NCI-H146 (cell line): ENCODE results near the gene BCCIP.
A peak's percentile ranks its signal among the peaks of the same experiment; 100 is the strongest.

Experiments
- DNase-seq: peaks from one replicate; lab custom pipeline; 2025; lab: John Stamatoyannopoulos, UW

BCCIP gene

DNA sequence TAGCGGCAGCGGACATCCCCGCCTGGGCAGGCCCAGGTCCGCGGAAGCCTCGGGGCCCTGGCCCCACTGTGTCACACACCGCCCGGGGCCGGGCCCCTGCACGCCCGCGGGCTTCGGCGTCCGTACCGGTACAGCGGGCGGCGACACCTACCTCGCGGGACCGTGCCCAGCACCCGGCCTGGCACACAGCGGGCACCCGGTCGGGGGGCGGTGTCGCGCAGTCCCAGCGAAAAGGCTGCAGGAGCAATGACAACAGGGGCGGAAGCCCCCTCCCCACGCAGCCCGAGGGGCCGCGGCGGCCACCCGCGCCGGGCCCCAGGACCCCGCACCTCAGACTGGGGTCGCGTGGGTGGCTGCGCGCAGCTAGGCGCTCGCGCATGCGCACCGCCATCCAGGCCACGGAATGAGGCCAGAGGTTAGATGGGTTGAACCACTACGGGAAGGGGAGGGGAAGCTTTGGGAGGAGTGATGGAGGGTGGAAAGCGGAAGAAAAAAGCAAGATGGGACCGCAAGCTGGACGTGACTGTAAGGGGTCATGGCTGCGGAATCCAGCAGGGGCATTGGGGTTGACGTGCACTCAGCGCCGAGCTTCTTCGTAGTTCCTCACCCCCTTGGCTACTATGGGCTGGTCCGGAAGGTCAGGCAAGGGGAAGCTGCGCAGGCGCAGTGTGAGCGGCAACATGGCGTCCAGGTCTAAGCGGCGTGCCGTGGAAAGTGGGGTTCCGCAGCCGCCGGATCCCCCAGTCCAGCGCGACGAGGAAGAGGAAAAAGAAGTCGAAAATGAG is at the start of gene BCCIP, which contains the start of gene UROS:
BCCIP (plus strand) TSS at position 669 of the 785 bp plus-strand sequence; CDS start at position 681, 12 bp downstream.
UROS (minus strand) TSS at position 381 of the 785 bp plus-strand sequence. CDS start 6,759 bp downstream, outside the sequence.
- DNase-seq: peak; percentile 90

DNA sequence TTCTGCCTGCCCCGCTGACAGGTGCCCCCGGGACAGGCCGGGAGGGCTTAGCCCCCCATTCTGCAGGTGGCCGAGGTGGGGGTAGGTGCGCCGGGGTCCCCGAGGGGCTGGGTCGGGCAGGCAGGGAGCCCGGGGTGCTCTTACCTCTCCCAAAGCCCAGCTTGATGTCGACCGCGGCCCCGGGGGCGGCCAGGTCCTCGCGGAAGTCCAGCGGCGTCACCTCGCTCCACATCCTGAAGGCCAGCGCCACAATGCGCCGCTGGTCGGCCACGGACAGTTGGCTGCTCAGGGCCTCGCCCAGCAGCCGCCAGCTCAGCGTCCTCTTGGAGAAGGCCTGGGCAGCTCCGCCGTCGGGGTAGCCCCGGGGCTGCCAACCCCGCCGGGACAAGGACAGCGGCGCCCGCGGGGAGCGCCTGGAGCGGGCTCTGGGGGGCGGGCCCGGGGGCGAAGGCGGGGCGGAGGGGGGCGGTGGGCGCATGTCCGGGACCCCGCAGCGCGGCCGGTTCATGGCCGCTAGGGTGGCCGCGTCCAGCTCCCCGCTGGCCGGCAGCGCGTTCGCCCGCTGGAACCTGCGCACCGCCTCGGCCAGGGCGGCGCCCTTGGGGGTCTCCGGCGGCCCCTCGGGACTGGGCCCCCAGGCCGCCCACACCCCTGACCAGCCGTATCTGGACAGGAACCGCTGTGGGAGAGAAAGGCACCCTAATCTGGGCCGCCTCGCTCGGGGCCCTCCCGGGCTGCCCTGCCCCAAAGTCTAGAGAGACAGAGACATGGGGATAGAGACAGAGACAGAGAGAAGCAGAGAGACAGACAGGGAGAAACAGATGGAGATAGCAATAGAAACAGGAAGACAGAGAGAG is 49.4 kb upstream of the BCCIP start:
- DNase-seq: no peak

DNA sequence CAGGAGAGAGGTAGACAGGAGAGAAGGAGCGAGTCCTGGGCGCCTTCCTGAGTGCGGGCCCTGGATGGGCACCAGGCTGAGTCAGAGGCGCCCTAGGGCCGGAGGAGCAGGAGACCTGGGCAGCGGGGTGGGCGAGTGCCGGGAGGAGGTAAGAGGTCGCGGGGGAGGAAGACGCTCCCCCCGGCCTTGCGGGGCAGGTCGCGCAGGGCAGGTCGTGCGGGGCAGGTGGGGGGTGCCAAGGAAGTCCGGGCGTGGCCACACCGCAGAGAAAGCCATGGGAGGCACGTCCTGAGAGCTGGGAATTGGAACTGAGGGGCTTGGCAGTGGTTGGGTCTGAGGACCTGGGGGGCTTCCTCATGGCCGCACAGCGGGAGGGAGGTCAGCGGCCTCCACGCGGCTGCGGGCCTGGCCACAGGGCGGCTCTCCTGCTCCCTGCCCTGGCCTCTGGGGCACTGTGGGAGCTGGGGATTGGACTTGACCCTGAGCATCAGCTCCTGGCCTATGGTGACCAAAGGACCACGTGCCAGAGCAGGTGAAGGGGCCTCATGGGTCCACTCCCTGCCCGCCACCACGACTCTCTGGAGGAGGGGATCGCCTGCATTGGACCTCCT is 48.7 kb upstream of the BCCIP start:
- DNase-seq: no peak

DNA sequence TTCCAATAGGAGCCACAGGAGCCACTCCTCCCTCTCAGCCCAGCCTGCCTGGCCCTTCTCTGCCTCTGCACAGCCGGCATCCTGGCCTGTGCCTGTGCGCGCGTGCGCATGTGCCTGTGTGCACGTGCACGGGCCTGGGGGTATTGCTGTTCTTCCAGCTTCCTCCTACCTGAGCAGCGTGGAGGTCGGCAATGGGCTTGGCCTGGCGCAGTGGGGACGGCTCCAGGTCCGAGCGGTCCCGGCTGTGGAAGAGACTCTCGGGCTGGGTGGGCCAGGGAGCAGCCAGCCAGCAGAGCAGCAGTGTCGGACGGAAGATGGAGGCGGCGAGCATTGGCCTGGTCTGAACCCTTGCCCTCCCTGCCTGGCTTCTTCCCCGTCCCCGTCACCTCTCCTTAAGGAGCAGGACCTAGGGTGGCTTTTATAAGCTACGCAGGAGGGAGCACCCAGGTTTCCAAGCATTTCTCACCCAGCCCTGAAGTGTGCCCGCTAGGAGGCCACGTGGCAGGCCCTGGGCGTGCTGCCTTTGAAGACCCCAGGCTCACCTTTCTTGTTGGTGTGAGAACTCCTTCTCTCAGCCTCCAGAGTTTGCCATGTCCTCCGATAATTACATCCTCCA is 47.7 kb upstream of the BCCIP start, which contains the start of gene MMP21:
MMP21 (minus strand) TSS at position 331 of the 616 bp plus-strand sequence; CDS start at position 331, 0 bp downstream.
- no peak for DNase-seq

DNA sequence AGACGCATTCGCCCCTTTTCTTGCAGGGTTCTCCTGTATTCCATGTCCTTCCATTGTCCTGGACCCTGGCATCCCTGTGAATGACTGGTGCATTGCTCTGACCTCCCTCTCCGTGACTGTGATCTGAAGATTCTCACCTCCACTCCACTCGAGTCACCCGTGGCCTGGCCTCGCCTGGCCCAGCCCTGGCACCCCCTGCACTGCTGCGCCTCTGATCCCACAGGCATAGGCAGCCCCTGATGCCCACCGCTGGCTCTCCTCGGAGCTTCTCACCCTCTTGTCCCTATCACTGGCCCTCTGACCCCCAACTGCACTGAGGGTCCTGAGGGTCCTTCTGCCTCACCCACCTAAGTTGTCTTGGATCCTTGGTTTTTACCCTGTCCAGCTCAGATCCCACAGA is 45.5 kb upstream of the BCCIP start:
- DNase-seq: no peak

DNA sequence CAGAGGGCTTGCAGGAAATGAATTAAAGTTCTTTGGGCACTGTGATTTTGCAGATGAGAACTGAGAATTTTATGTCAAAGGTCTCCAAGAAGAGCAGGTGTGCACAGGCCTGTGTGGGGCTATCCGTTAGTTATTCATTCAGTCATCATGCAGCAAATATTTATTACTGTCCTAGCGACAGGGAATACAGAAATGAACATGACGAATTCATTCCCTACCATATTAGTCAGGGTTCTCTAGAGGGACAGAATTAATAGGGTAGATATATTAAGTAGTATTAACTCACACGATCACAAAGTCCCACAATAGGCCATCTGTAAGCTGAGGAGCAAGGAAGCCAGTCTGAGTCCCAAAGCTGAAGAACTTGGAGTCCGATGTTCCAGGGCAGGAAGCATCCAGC is 44.8 kb upstream of the BCCIP start:
- no peak for DNase-seq

DNA sequence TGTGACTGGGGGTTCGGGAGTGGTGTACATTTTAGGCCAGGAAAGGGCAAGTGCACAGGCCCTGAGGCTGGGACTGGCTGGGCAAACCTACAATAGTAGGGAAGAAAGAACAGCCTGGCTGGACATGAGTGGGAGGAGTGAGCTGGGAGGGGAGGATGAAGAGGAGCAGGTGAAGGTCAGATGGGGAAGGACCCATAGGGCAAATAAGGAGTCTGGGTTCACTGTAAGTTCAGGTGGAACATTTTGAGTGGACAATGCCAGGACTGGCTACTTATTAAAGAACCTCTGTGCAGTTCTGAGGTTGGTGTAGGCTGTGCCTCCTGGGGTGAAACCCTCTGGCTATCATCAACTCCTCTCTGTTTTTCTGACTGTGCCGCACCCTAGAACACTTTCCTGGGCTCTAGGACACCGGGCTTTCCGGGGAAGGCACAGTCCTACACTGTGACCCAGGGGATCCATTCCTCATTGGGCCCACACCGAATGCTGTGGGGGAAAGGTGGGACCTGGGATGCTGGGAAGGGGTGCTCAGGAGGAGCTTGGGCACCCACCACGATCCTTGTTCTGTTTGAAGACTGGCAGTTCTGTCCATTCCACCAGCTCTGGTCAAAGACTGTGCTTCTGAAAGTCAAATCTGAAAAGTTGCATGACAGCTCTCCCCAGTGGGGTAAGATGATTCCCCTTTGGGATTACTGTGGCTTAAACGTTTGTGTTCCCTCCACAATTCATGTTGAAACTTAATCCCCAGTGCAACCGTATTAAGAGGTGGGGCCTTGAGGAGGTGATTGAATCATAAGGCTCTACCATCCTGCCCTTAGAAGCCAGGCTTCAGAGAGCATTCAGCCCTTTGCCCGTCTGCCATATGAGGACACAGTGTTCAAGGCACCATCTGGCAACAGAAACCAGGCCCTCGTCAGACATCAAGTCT is 43.7 kb upstream of the BCCIP start:
- no peak for DNase-seq

DNA sequence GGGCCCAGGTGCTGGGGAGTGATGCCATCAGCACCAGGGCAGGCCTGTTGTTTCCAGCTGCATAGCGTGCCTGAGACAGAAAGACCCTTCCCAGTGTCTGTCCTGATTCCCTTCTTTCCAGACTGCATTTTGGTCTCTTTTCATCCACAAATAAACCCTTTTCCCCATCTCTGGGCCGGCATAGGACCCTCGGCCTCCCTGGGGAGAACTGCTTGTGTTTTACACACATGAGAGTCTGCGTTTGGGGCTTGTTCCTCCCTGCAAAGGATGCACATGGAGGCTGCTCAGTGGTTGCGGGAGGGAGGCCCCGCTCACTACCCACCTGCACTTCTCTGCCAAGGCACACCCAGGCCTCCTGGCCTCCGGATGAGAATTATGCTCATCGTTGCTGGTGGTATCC is 42.0 kb upstream of the BCCIP start:
- no peak for DNase-seq

DNA sequence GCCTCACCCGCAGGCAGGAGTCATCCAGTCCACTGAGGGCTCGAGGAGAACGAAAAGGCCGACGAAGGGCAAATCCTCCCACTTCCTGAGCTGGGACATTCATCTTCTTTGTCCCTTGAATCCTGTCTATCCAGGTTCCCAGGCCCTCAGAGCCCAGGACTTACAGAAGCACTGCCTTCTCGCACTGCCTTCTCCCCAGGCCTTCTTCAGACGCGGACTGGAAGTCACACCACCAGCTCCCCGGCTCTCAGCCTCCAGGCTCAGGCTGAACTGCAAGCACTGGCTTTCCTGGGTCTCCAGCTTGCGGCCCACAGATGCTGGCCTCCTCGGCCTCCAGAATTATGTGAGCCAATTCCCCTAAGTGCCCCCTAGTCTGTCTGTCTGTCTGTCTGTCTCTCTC is 41.3 kb upstream of the BCCIP start:
- DNase-seq: no peak

DNA sequence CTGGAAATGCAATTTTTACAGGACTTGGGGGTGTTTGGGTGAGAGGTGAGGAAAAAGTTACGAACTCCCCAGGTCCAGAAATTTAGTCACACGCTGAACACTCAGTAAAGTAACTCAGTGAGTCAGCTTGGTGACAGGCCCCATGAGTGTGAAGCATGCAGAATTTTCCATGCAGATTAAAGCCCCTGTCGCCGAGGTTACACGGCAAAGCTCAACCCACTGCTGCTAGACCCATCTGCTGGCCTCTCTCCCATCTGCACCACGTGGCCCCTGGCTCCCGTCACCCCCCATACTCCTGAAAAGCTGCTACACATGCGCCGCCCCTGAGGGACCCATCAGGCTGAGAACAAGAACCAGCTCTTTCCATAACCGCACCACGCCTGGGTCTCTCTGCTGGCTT is 40.7 kb upstream of the BCCIP start:
- DNase-seq: no peak

DNA sequence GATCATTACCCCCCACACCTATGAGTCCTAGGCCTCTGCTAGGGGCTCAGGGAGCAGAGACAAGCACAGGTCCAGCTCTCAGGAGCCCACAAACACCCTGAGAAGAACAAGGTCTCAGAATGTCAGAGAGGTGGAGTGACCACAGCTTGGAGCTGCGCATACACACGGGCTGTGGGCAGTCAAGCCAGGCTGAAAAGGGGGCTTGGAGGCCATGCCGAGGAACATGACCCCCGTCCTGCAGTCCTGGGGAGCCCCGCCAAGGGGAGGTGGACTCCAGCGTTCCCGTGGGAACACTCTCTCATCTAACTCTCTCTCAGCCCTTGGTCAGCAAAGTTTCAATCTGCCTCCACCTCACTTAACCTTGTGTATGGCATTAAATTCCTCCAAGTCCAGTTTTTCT is 39.9 kb upstream of the BCCIP start:
- no peak for DNase-seq

DNA sequence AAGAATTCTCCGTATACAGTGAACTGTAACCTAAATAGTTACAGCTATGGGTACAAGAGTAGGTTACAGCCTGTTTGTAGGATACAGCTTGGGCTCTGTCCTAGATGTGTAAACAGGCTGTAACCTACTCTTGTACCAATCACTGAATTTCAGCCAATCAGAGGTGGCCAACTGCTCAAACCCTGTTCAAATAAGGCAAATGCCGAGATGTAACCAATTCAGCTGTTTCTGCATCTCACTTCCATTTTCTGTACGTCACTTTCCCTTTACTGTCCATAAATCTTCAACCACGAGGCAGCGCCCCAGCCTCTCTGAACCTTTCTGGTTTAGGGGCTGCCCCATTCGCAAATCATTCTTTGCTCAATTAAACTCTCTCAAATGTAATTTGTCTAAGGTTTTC is 39.4 kb upstream of the BCCIP start:
- DNase-seq: no peak

DNA sequence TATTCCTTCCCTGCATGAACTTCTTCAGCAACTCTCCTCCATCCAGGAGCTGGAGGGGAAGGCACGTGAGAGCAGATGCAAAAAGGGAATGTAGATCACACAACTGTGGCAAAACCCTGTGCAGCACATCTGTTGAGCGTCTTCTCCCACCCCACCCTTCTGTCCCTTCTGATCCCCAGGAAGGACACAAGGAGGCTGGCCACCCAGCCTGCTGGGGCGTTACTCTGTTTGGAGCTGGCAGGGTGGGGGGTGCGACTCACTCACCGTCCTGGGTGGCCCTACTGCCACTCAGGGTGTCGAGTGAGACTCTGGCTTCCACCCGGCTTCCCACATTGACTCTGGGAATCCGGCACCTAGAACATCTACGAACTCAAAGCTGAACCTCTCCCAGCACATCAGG is 37.6 kb upstream of the BCCIP start:
- DNase-seq: no peak

DNA sequence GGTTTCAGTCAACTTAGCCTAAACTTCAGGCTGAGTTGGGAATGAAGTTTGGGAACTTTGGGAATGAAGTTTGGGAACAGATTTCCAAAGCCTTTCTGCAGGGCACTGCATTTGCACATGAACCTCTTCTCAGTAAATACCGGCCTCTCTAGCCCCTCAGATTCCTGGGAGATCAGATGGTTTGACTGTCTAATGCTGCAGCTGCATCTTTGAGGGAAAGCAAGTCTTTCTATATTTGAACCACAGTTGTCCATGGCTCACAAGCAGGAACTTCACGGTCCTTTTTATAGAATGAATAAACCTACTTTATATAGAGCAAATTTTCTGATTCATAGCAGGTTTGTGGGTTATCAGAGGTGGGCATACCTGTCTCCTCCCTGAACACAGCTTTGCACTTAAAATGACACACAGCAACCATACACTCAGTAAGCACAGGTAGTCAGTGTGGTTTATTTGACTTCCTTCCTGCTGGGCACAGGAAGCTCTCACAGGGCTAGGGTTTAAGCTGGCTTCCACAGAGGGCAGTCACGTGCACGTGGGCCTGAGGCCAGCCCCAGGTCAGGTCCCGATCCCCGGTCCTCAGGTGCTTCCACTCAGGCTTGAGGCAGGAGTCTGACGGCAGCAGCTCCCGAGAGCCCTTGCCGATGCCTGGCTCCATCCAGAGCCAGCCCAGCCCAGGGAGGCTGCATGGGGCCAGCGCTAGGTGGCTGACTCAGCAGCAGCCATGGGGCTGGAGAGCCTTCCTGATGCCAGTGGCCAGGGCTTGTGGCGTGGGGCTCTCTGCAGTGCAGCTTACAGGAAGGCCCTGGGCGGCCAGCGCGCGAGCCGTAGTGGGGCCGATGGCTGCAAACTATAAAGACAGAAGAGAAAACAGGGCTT is 35.0 kb upstream of the BCCIP start:
- DNase-seq: no peak

DNA sequence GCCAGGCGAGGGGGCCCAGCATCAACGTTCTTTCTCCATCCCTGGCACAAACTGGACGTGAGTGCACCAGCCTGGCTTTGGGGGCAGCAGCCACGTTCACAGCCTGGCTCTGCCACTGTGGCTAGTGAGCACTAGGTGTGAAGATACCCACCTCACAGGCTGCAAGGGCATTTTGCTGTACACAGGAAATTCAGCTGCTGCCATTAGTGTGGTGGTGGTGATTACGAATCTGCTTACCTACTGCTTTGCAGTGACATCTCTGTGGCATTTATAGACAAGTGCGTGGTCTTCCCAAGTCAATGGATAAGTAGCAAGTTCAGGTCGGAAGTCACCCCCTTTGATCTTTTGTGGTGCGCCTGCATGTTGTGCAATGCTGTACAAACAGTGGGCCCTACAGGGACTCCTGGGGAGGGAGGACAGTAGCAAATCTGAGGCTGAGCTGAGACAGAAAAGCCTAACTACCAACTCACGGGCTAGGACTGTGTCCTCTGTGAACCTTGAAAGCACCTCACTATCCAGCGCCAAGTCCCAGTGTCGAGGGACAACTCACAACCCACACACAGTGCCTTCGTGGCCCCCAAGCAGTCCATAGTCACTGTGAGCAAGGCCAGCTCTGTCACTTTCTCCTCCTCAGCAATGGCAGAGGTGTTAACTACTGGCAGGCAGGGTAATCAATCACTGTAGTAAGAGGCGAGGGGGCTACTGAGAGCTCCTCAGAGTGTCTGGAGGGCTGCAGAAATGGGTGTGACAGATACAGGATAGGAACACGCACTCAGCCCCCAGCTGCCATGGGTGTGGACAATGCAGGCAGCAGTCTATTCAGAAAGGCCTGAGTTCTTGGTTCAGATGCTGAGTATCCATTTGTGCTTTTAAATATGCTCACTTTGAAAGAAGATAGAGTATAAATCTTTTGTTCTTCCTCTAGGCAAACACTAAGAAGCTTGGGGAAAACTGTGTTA is 30.7 kb upstream of the BCCIP start:
- DNase-seq: no peak

DNA sequence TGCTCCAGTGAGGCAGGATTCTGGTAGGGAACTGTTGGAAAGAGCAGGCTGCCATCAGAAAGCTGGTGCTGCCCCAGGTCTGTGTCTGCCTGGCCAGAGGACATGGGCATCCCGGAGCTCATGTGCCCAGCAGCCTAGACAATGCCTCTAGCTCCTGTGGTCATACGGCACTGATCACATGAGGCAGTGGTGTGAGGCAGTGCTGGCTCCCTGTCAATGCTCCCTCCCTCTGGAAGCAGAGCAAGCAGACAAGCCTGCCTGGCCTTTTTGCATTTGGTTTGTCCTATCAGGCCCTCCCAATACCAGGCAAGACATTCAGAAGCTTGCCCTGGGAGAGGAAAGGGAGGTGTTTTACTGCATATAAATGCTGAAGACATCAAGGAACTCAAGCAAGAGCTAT is 28.2 kb upstream of the BCCIP start:
- no peak for DNase-seq

DNA sequence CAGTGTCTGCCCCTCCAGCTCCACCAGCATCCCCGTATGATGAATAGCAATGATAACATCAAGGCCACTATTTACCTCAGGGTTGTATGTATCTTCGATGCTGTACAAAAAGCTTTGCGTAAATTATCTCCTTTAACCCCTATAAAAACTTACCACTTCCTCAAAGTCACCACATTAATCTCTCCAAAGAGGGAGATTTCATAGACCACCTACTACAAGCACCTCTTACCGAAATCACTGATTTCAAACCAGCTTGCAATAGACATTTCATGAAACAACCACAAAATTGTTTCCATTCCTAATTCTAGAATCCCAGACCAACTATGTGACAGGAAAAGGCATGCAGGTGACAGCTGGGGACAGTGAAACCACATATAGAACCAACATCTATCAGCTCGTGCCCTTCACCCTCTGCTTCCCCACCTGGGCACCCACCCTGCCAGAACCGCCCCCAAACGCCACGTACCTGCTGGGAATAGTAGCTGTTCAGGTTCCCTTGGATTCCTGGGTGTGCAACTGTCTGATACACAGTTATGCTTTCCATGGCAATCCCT is 27.6 kb upstream of the BCCIP start:
- DNase-seq: no peak

DNA sequence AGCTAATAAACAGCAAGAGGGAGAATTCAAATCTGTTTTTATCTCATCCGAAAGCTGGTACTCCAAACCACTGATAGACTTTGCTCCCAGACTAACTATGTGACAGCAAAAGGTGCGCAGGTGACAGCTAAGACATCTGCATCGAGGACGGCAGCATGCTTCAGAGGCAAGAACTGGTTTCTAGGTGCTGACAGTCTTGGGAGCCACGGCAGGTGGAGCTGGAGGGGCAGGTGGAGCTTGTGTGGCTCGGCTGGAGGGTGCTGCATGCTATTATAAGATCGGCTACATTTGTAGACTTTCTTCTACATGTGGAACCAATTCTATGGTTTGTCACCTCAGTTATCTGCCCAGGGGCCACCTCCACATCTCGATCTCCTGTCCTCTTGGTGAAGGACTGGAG is 25.9 kb upstream of the BCCIP start:
- DNase-seq: no peak
